Bronchial epithelial cell (primary cell): ENCODE results near the gene IGDCC3. TPM values are rescaled to one million over a fixed set of nuclear protein-coding genes. Genes with fewer than 3 reads are reported as not detected.

Experiments used
- DNase-seq: peaks from one replicate; pipeline ENCODE4 v3.0.0-alpha.2; 2010; ENCODE audit warnings: low read depth
- FAIRE-seq: peaks from 2 replicates; lab custom pipeline; 2011; peaks lifted over from hg19 to GRCh38; lab: Jason Lieb, UNC
- H3K27me3 ChIP-seq: 2 replicates; pipeline ENCODE4 v1.5.1; 2011; ENCODE audit warnings: low read length; ENCODE audit not compliant: control insufficient read depth, insufficient read depth
- H3K36me3 ChIP-seq: 2 replicates; pipeline ENCODE4 v1.5.1; 2011; ENCODE audit warnings: low read length; ENCODE audit not compliant: control insufficient read depth, insufficient read depth
- H3K4me3 ChIP-seq: 2 replicates; pipeline ENCODE4 v1.5.1; 2011; ENCODE audit warnings: mild to moderate bottlenecking, low read depth, low read length, control low read depth
- total RNA-seq: library from RNA; depleted of rRNA; stranded (reverse); fragments of >200 nt; gene quantifications from 2 replicates; pipeline ENCODE4 v1.2.1, GENCODE V29; 2014
- TF ChIP-seq, protein P1 (sequence below): IDR thresholded peaks from 2 replicates; pipeline ENCODE4 v1.5.1; 2011; ENCODE audit warnings: mild to moderate bottlenecking, moderate library complexity, low read length, control low read depth, inconsistent platforms; ENCODE audit not compliant: insufficient read depth, severe bottlenecking

Gene IGDCC3
- total RNA-seq: not detected in 2 replicates

DNA sequence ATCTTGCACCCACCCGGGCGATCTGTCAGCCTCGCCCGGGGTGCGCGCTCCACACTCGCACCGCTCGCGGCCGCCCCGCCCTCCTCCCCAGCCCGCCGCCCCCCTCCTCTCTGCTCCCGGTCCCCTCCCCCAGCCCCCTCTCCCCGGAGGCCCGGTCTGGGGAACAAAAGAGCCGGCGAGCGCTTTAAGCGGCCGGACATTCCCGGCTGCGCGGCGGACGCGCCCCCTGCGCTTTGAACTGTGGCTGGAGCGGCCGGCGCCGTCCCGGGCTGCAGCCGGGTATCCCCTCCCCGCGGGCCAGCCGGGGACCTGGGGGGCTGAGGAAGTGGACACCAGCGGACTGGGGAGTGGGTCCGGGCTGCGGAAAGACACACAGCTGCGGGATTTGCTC, at the start of gene IGDCC3:
Gene IGDCC3 (minus strand): TSS at position 27 of the 391 bp plus-strand sequence. CDS start 214 bp downstream, outside the sequence.
- FAIRE-seq: no peak
- TF ChIP-seq, protein P1, sequence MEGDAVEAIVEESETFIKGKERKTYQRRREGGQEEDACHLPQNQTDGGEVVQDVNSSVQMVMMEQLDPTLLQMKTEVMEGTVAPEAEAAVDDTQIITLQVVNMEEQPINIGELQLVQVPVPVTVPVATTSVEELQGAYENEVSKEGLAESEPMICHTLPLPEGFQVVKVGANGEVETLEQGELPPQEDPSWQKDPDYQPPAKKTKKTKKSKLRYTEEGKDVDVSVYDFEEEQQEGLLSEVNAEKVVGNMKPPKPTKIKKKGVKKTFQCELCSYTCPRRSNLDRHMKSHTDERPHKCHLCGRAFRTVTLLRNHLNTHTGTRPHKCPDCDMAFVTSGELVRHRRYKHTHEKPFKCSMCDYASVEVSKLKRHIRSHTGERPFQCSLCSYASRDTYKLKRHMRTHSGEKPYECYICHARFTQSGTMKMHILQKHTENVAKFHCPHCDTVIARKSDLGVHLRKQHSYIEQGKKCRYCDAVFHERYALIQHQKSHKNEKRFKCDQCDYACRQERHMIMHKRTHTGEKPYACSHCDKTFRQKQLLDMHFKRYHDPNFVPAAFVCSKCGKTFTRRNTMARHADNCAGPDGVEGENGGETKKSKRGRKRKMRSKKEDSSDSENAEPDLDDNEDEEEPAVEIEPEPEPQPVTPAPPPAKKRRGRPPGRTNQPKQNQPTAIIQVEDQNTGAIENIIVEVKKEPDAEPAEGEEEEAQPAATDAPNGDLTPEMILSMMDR: no peak
- Histone ChIP-seq H3K36me3 (no peaks in the 10 kb centered on the region), H3K4me3 (peak within 1 kb of the TSS; percentile 18), H3K27me3 (peaks cover 39% of the 10 kb centered on the region)
- DNase-seq: no peak

- no peak for DNase-seq
- H3K36me3 ChIP-seq: no peaks in the 10 kb centered on the region
- TF ChIP-seq, protein P1: no peak
- H3K4me3 ChIP-seq: no peak overlapping the region
- FAIRE-seq: no peak
- peaks cover 16% of the 10 kb centered on the region for H3K27me3 ChIP-seq
These were observed 48.5 kb upstream of the IGDCC3 start for GRCh38 chr15:65426216-65426853.

- TF ChIP-seq, protein P1: no peak
- FAIRE-seq: no peak
- Histone ChIP-seq H3K27me3 (peaks cover 20% of the 10 kb centered on the region), H3K4me3 (no peak overlapping the region), H3K36me3 (no peaks in the 10 kb centered on the region)
- DNase-seq: no peak
These were observed 46.9 kb upstream of the IGDCC3 start for GRCh38 chr15:65424683-65425082.

DNA sequence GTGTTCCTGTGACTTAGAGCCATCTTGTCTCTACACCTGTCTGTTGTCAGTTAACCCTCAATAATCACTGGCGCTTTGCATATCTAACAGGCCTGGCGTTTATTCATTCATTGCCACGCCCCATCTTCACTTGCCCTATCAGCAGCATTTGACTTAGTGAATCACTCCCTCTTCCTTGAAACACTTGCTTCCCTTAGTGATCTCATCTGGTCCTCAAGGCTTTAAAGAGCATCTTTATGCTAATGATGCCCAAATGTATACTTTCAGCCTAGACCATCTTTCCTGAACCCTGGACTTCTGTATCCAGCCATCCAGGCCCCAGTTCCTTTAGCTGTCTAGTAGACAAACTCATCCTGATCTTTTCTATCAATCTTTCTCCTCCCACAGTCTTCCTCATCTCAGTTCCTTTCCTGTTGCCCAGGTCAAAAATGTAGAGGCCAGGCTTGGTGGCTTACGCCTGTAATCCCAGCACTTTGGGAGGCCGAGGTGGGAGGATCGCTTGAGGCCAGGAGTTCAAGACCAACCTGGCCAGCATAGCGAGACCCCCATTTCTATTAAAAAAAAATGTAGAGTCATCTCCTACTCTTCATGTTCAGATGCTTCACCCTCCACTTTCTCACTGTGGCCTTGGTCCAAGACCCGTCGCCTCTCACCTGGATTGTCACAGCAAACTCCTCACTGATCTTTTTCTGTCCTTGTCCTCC, 46.3 kb upstream of the IGDCC3 start:
- FAIRE-seq: peak; percentile 95
- peaks cover 20% of the 10 kb centered on the region for H3K27me3 ChIP-seq

GRCh38 chr15:65423150-65423975, 45.6 kb upstream of the IGDCC3 start:
- no peaks in the 10 kb centered on the region for H3K36me3 ChIP-seq
- TF ChIP-seq, protein P1: no peak
- H3K27me3 ChIP-seq: peaks cover 22% of the 10 kb centered on the region
- no peak for DNase-seq
- H3K4me3 ChIP-seq: no peak overlapping the region
- no peak for FAIRE-seq

More for the DNA sequence above, 46.3 kb upstream of the IGDCC3 start:
- peak; percentile 72 for DNase-seq
- Histone ChIP-seq H3K4me3 (no peak overlapping the region), H3K36me3 (no peaks in the 10 kb centered on the region)
- TF ChIP-seq, protein P1: no peak
